Nephron progenitor cell (in vitro differentiated cells): ENCODE measurements around the gene LRRIQ1.

Source experiments
- DNase-seq: peaks from one replicate; pipeline ENCODE4 v3.0.0; 2021
- H3K27ac Mint-ChIP-seq: 2 replicates; pipeline ENCODE4 v1.8.0; 2021; ENCODE audit warnings: mild to moderate bottlenecking, moderate library complexity, mixed read lengths
- H3K27me3 Mint-ChIP-seq: 2 replicates; pipeline ENCODE4 v1.8.0; 2021; ENCODE audit warnings: mild to moderate bottlenecking, low read depth, mixed read lengths; ENCODE audit not compliant: poor library complexity
- H3K36me3 Mint-ChIP-seq: 2 replicates; pipeline ENCODE4 v1.8.0; 2021; ENCODE audit warnings: low read depth, mixed read lengths
- H3K4me1 Mint-ChIP-seq: 2 replicates; pipeline ENCODE4 v1.8.0; 2021; ENCODE audit warnings: mixed read lengths
- H3K4me3 Mint-ChIP-seq: 2 replicates; pipeline ENCODE4 v1.8.0; 2021; ENCODE audit warnings: mild to moderate bottlenecking, moderate library complexity, mixed read lengths
- H3K9me3 Mint-ChIP-seq: 2 replicates; pipeline ENCODE4 v1.8.0; 2021; ENCODE audit warnings: mild to moderate bottlenecking, moderate library complexity, mixed read lengths
- TF ChIP-seq, protein P1 (sequence below): fragments of 200-600 bp; sonication (generic); IDR thresholded peaks from 2 replicates; pipeline ENCODE4 v1.5.0; 2021; ENCODE audit warnings: antibody characterized with exemption

The LRRIQ1 gene

GRCh38 chr12:85155791-85156190 is 119.6 kb downstream of the LRRIQ1 start:
- no peaks in the 10 kb centered on the region for H3K27me3 Mint-ChIP-seq
- H3K36me3 Mint-ChIP-seq: no peaks in the 10 kb centered on the region
- H3K4me1 Mint-ChIP-seq: no peaks in the 10 kb centered on the region
- DNase-seq: no peak
- TF ChIP-seq, protein P1, sequence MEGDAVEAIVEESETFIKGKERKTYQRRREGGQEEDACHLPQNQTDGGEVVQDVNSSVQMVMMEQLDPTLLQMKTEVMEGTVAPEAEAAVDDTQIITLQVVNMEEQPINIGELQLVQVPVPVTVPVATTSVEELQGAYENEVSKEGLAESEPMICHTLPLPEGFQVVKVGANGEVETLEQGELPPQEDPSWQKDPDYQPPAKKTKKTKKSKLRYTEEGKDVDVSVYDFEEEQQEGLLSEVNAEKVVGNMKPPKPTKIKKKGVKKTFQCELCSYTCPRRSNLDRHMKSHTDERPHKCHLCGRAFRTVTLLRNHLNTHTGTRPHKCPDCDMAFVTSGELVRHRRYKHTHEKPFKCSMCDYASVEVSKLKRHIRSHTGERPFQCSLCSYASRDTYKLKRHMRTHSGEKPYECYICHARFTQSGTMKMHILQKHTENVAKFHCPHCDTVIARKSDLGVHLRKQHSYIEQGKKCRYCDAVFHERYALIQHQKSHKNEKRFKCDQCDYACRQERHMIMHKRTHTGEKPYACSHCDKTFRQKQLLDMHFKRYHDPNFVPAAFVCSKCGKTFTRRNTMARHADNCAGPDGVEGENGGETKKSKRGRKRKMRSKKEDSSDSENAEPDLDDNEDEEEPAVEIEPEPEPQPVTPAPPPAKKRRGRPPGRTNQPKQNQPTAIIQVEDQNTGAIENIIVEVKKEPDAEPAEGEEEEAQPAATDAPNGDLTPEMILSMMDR: peak; percentile 25
- no peak overlapping the region for H3K27ac Mint-ChIP-seq
- no peaks in the 10 kb centered on the region for H3K9me3 Mint-ChIP-seq
- no peak overlapping the region for H3K4me3 Mint-ChIP-seq

DNA sequence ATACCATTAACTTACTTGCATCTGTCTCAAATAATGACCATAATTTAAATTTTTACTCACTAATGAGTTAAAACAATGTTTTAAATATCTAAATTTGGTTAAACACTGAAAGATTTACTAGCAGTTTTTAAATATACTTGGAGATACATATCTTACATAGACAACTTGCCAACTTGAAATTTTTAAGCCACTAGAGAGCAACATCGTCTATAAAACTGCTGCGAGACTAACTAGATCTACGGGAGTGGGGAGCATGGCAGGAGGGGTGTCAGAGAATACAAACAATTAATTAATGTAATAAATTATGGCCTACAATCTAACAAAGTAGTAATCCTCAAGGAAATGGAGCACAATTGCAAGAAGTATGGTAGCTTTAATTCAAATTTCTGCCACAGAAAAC is 120.4 kb downstream of the LRRIQ1 start:
- no peak for DNase-seq
- TF ChIP-seq, protein P1: no peak
- no peak overlapping the region for H3K27ac Mint-ChIP-seq
- H3K36me3 Mint-ChIP-seq: no peaks in the 10 kb centered on the region
- no peak overlapping the region for H3K4me3 Mint-ChIP-seq
- H3K27me3 Mint-ChIP-seq: no peaks in the 10 kb centered on the region
- H3K4me1 Mint-ChIP-seq: no peaks in the 10 kb centered on the region
- no peaks in the 10 kb centered on the region for H3K9me3 Mint-ChIP-seq

- DNase-seq: no peak
- Mint-ChIP-seq H3K36me3 (no peaks in the 10 kb centered on the region), H3K9me3 (no peaks in the 10 kb centered on the region), H3K4me1 (no peaks in the 10 kb centered on the region), H3K27ac (no peak overlapping the region), H3K27me3 (no peaks in the 10 kb centered on the region), H3K4me3 (no peak overlapping the region)
- TF ChIP-seq, protein P1: no peak
Observed at GRCh38 chr12:85157035-85157603, 121.0 kb downstream of the LRRIQ1 start.

DNA sequence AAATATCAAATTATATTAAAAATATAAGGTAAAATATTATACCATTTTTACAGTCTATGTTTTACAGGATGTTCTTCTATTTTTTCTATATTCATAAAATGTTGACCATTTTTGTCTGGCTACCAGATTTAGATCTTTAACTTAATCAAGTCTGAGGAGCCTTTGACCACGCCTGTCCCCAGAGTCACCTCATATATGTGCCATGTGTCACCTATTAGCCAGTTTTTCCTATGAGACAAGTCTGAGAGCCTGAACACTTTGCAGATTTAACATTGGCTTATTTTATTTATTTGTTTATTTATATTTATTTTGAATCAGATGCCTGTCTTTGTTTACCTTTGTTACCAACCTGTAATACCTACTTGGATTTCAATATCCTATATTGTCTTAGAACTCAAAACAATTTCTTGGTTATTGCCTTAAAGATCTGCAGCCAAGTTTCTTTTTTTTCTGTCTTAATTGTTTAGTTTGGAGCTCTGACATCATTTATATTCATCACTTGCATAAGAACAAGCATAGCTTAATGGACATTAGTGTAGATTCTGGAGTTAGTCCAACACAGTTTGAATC is 127.7 kb downstream of the LRRIQ1 start:
- peaks cover 3% of the 10 kb centered on the region for H3K27me3 Mint-ChIP-seq
- no peak overlapping the region for H3K27ac Mint-ChIP-seq
- H3K9me3 Mint-ChIP-seq: no peaks in the 10 kb centered on the region
- DNase-seq: no peak
- H3K4me3 Mint-ChIP-seq: no peak overlapping the region
- no peaks in the 10 kb centered on the region for H3K4me1 Mint-ChIP-seq
- H3K36me3 Mint-ChIP-seq: no peaks in the 10 kb centered on the region
- TF ChIP-seq, protein P1: no peak

DNA sequence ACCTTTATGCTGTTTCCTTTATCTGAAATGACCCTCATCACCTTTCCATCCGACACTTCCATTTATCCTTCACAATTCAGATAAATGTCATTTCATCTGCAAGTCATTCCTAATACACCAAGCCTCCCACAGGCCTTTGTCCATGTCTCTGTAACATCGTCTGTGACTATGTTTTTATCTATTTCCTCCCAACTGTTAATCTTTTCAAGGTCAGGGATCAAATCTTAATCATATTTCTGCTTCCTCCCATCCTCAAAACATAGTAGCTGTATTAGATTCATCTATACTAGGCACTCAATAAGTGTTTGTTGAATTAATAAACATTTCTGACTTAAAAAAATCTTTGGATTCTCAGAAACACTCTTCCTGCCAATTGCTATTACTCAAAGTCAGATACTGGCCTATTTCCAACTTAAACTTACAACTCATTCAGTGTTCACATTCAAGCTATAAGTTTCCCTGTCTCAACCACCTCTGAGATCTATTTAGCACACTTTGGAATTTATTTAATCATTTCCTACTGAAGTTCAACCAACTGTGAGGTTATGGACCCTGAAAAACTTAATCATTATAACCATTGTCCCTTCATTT is 143.6 kb downstream of the LRRIQ1 start:
- DNase-seq: no peak

More for the DNA sequence above, 143.6 kb downstream of the LRRIQ1 start:
- TF ChIP-seq, protein P1: no peak
- Mint-ChIP-seq H3K4me1 (no peaks in the 10 kb centered on the region), H3K9me3 (peaks cover 3% of the 10 kb centered on the region), H3K27me3 (no peaks in the 10 kb centered on the region), H3K4me3 (no peak overlapping the region), H3K27ac (no peak overlapping the region), H3K36me3 (no peaks in the 10 kb centered on the region)
